Measurements from ENCODE around the gene UBE2QL1.

UBE2QL1 gene

DNA sequence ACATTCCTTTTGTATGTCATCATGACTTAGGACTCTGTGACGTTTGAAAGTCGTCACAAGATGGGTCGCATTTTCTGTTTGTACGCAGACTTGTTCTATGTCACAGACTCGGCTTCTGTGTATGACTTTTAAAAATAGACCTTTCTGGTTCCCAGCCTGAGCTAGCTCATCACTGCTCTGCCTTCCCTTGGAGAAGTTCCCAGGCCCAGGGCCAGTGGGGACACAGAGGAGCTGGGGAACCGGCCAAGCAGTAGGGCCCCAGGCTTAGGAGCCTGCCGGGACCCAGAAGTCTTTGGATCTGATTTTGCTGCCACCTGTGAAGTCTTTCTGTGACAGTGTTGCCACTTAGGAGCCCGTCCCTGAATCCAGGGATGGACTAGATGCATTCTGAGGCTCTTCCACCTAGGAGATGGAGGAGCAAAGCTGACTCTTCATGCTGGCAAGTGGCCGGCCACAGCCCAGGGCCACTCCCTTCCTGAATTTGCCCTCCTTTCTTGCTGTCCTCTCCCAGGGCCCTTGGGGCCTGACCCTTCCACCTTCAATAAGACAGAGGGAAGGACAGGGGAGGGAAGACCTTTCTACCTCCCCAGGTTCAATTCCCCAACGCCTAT is 18.1 kb upstream of the UBE2QL1 start:
- DNase-seq (ENCODE audit: low read depth): no peak

DNA sequence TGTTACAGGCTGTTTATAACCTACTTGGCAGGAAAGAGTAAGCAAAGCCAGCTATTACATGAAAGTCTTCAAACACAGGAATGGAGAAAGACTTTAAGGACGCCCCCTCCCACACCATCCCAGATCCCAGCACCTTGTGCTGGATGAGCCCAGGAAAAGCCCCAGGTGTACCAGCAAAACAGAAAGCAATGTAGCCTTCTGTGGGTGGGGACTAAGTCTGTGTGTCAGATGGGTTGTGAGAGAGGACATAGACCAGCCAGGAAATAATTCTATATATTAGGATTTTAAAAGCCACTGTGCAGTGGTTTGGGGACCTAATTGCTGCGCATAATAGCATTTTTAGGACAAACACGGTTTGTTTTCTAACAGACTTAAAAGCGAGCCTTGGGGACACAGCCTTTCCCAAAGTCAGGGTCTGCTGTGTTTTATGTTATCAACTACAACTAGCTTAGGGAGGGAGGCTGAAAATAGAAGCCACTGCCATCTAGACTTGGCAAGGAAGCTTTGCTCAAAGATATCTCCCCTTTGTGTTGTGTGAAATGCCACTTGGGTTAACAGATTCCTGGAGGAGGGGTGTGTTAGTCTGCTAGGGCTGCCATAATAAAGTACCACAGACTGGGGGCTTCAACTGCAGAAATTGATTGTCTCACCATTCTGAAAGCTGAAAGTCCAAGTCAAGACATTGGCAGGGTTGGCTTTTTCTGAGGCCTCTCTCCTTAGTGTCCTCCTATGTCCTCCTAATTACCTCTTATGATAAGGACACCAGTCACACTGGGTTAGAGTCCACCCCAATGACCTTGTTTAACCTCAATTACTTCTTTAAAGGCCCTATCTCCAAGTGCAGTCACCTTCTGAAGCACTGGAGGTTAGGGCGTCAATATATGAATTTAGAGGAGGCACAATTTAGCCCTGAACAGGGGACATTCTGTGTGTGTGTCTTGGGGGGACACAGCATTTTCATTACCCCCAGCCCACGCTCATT is 17.2 kb upstream of the UBE2QL1 start:
- no peak for DNase-seq (ENCODE audit: low read depth)

DNA sequence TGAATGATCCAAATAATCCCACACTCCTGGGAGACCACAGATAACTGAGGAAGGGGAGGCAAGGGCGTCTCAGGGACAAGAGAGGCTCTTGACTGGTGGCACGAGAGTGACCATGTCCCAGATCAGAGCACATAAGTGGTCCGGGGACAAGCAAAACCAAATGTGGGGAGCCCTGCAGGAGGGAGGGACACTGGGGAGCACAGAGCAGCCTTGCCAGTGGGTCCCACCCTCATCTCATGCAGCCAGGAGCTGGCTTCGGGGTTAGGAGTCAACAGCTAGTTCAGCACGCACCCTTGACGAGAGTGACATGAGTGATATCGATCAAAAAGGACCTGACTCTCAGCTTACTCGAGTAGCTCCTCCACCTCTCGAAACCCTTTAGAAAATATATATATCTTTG is 16.5 kb upstream of the UBE2QL1 start:
- DNase-seq (ENCODE audit: low read depth): no peak

DNA sequence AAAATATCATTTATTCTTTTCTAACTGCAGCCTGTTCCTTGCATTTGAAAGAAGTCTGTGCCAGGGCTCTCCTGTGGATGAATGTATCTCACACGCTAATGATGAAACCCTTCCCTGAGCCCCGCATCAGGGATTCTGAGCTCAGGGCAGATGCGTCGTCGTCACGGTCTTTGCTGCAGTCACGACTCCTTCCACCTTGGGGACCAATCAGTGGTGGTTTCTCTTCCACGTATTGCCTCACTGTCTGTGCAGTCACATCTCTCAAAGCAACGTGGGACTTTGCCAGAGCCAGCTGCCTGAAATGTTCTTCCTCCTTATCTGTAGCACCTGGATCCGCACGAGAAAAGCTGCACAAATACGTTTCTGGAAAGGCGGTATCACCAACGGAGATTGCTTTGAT is 13.9 kb upstream of the UBE2QL1 start:
- no peak for DNase-seq (ENCODE audit: low read depth)

DNA sequence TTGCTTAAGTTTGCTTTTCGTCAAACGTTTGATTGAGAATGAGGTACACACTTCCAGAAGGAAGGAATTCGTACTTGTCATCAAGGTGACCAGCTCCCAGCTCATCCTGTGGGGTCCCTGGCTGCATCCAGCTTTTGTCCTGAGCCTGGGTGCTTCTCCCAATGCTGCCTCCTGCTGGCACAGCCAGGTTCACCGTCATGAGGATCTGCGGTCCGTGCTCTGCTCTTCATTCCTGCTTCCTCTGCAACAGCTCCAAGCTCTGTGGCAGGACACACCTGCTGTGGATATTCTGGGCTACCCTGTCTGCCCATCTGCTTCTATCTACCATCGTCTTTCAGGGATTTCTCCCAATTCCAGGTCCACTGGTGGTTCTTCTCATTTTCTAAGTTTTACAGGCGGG is 13.3 kb upstream of the UBE2QL1 start:
- no peak for DNase-seq (ENCODE audit: low read depth)

DNA sequence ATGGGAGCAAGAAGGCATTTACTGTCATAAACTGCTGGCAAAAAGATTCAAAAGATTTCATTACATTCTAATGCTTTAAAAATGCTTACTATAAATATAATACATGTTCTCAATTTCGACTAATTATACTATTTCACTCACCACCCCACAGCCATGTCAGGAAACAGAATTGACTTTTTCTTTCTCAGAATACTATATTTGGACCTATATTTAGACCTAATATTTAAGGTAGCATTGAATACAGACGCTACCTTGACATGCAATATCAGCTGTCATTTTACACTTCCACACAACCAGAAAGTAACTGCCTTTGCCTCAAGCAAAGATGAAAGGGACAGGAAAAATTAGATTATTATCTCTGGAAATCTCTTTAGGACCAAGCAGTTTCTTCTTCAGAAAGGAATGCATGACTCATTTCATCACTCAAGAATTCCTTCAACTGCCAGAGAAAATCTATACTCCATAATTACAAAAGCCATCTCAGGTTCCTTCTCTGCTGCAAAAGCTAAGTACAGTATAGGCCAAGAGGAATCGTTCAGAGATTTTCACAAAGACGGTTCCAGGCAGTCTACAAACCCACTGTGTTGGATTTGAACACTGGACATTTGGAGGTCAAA is 11.8 kb upstream of the UBE2QL1 start:
- DNase-seq (ENCODE audit: low read depth): no peak

DNA sequence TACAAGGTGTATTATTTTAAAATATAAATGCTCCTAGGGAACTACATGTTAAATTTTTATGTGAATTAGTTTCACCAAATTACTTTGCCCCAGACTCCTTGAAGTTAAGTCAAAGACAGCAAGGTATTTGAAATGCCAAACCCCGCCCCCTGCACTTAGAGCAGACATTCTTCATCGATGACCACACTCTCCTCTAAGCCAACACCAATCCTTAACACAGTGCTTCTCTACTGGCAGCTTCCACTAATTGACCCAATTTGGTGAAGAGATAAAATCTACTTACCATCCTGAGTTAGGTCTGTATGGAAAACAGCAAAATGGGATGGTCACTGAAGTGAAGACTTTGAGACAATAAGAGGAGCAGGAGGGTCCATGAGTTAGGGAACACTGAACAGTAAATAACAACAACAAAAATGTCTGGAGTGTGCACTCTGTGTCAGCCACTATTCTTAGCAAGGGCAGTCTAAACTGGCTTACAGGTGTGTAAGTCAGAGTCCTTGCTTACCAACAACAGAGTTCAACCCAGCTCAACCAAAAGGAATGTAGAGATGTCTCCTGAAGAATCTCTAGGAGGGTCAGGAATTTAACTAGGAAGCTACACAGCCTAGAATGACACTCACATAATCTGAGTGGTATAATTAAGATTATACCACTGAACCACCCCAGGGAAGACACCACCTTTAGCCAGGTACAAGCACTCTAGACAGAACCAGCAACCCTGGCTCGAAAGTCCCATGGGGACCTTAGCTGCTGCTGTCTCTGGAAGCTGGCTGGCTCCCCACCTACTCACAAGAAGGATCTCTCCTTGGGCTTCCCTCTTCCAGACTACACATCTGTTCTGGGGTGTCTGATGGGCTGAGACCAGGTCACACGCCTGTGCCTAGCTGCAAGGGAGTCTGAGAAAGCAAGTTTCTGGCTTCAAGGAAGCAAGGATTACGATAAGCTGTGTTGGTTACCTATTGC is 8.8 kb upstream of the UBE2QL1 start:
- DNase-seq (ENCODE audit: low read depth): no peak

DNA sequence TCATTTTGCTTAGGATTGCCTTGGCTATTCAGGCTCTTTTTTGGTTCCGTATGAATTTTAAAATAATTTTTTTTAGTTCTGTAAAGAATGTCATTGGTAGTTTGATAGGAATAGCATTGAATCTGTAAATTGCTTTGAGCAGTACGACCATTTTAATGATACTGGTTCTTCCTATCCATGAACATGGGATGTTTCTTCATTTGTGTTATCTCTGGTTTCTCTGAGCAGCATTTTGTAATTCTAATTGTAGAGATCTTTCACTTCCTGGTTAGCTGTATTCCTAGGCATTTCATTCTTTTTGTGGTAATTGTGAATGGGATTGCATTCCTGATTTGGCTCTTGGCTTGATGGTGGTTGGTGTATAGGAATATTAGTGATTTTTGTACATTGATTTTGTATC is 6.3 kb upstream of the UBE2QL1 start:
- no peak for DNase-seq (ENCODE audit: low read depth)

DNA sequence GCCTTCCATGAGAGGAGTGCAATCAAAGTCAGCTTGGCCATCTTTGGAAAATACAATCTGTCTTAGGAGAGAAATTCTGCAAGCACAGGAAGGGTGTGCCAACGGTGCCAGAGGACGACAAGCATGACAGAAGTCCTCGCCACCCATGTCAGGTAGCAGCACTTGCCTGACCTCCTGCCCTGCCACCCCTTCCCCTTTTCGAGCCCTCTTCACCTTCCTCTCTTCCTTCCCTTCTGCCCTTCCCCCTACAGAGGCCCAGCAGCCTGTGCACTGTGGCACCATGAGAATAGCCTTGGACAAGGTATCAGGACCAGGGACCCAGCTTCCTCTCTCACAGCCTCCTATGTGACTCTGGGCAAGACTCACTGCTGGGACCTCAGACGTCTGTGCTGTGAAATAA is 5.3 kb upstream of the UBE2QL1 start:
- no peak for DNase-seq (ENCODE audit: low read depth)

DNA sequence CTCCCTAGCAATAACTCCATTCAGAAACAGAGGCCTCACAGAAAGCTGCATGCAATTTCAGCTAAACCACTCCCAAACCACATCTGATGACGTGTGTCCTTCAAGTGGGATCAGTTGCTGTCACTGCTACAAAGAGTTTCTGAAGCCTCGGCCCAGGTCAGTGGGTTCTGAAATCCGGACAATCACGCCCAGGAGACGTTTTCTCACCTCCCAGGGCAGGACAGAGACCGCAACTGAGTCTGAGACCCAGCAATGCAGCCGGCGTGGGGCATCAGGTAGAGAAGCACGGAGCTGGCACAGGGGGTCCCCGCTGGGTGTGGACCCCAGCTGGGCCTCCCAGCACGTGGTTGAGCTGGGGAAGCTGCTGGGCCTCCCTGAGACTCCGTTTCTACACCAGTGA is 2.6 kb upstream of the UBE2QL1 start:
- no peak for DNase-seq (ENCODE audit: low read depth)

DNA sequence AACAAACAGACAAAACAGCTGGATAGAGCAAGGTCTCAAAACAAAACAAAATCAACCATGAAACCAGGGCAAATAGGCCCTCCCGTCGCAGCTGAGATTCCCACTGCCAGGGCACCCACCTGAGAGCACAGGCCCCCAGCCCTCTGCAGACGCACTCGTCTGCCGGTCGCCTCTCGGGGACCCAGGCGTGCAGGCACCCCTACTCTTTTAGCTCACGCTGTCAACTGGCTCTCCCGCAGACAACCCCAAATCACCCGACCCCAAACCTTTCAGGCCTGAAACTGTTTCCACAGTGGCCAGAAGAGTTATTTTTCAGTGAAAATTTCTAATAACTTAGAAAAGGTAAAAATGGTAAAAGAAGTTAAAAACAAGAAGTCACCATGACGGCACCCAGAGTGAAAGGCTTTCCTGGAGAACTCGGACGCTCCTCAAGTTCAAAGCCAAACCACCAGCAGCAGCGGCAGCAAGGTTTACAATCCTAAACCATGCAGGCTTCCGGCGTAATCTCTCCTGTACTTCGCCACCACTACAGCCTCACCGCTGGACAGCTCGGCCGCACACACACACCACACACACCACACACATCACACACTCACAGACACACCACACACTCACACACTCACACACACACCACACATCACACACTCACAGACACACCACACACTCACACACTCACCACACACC is 1.9 kb upstream of the UBE2QL1 start:
- DNase-seq (ENCODE audit: low read depth): no peak

DNA sequence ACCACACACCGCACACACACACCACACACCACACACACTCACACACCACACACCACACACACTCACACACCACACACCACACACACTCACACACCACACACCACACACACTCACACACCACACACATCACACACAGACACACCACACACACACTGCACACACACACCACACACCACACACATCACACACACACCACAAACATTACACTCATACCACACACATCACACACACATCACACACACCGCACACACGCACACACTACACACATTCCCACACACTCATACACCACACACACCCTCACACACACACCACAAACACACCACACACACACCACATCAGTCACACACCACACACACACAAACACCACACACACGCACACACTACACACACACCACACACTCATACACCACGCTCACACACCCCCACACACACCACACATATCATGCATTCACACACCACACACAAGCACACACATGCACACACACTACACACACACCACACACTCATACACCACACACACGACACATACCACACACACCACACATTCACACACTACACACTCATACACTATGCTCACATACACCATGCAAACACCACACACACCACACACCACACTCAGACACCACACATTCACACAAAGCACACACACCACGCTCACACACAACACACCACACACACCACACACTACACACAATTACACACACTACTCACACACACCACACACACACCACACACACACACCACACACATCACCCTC is 1.1 kb upstream of the UBE2QL1 start:
- no peak for DNase-seq (ENCODE audit: low read depth)

DNA sequence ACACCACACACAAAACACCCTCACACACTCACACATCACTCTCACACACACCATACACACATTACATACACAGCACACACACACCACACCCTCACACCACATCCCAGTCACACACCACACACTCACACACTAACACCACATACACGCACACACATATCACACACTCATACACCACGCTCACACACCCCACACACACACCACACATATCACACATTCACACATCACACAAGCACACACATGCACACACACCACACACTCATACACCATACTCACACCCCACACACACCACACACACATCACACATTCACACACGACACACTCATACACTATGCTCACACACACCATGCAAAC is 543 bp upstream of the UBE2QL1 start:
- DNase-seq (ENCODE audit: low read depth): no peak

DNA sequence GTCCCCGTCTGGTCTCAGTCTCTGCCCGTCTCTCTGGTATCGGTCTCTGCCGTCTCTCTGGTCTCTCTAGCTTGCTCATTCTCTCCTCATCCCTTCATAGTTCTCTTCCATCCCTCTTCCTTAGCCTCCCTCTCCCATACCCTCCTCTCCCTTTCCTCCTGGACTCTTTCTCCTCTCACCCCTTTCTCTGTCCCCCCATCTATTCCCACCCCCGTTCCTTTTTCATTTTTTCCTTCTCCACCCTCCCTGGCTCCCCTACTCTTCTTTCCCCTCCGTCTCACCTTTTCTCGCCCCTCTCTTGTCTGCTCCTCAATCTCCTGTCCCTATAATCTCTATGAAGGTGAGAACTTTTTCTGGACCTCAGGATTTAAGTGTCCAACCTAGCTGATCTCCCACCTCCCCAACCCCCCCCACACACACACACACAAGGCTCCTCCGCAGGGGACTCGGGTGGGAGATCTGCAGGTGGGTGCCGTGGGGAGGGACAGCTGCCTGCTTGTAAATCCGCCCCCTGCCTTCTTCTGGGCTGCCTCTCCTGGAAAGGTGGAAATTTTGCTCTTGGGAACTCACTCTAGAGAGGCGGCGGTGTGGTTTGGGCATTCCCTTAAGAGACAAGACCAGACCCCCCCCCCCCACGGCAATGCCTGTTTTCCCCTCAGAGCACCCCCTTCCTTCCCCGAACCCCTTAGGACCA is 953 bp downstream of the UBE2QL1 start:
- no peak for DNase-seq (ENCODE audit: low read depth)

DNA sequence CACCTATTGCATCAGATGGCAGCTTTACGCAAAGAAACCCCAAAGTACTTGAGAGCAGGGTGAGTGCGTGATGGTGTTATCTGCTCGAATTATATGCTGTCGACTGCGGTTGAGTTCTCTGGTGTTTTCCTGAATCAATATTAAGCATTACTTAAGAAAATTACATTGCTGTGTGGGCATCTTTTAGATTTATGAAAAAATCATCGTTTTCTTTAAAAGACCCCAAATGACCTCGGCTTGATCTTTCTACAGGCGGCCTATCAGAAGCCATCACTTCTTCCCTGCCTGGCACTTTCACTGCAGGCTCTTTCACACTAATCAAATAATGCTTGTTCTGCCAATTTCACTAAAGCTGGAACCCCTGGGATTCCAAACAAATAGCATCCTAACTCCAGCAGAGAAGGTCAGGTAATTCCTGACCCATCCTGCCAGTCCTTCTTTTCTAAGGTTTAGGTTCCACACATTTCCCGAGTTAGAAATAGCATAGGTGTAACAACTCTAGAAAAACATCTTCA is 1.7 kb downstream of the UBE2QL1 start:
- DNase-seq (ENCODE audit: low read depth): no peak

DNA sequence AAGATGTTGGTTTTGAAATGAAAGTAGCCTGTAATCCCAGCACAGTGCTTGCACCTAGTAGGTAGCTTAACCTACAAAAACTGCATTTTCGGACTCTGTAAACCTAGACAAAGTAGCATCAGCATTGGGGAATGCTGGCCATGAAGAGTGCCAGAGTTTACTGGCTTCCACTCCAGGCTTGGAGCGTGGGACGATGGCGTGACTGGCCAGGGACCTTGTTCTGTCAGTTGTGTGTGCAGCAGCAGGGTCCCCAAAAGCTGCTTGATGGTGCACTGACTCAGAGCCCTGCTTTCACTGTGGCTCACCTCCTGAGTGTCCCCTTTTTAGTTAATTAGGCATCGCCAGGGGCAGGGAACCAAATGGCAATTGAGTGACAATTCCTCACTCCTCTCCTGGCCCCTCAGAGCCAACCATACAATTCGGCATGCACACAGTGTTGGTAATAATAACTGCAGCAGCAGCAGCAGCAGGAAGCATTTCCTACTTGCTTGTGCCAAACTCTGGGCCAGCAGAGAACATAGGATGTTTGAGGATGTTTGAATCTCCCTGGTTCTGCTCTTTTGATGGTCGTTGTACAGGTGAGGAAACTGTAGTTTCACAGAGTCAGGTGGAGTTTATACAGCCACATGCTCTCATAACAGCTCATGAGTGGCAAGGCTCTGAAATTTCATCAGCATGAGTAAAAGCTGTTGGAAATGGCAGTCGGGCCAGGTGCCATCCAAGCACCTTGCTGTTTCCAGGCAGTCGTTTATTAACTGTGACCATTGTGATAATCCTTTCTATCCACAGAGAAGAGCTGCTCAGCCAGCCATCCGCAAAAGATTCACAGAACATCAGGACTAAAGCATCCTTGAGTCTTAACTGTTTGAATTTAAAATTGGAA is 4.2 kb downstream of the UBE2QL1 start:
- no peak for DNase-seq (ENCODE audit: low read depth)

DNA sequence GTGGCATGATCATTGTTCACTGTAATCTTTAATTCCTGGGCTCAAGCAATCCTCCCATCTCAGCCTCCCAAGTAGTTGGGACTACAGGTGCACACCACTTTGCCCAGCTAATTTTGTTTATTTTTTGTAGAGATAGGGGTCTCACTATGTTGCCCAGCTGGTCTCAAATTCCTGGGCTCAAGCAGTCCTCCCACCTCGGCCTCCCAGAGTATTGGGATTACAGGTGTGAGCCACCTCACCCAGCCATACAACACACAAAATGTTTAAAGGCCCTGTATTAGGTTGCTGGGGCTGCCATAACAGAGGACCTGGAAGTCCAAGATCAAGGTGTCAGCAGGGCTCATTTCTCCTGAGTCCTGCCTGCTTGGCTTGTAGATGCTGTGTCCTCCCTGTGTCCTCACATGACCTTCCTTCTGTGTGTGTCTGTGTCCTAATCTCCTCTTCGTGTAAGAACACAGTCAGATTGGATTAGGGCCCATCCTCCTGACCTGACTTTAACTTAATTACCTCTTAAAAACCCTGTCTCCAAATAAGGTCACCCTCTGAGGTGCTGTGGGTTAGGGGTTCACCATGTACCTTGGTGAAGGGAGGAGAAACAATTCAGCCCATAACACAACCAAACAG is 5.4 kb downstream of the UBE2QL1 start:
- no peak for DNase-seq (ENCODE audit: low read depth)

DNA sequence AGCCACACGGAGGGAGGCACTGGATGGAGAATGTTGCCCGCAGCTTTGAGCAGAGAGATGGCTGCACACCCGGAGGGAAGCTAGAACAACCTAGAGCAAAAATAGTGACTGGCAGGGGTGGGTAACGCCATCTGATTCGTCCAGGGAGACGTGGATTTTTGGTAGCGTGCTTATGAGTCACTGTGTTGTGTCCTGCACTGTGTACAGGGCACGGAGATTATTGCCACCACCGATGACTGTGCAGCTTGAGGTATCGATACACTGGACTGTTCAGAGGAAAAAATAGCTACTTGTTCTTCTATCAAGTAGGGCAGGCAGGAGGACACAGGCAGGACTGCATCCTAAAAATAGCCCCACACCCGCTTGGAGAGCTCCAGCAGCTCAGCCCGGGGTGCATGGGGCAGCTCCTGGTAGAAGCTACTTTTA is 6.0 kb downstream of the UBE2QL1 start:
- no peak for DNase-seq (ENCODE audit: low read depth)
